ENCODE measurements around the gene CA10. TPM values are rescaled to one million over a fixed set of nuclear protein-coding genes. Genes with fewer than 3 reads are reported as not detected.

The CA10 gene
- total and polyA plus RNA-seq, 2 of the 4 experiments (the other 2 are of a cell fraction): not detected

DNA sequence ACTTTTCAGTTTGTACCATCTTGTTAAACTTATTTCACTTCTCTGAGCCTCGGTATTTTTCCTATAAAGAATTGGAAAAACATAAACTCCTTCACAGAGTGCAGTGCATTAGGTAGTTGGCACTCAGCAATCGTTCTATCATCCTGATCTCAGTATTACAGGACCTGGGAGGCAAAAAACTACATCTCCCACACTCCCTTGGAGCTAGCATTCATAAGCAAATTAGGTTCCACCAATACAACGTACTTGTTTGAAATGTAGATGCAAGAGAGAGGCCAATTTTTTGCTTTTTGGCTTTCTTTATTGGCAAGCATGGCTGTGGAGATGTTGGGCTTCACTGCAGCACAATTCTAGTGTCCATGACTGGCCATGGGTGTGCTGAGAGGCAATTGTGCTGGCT is 285.2 kb downstream of the CA10 start:
- DNase-seq (no peak), ATAC-seq (ENCODE audit: low read depth) (no peak)
- H3K27ac ChIP-seq (ENCODE audit: insufficient read depth, low read length): no peak overlapping the region
- H3K23ac ChIP-seq (ENCODE audit: low read depth, low read length): no peak overlapping the region
- POLR2A ChIA-PET (ENCODE audit: unreplicated experiment): no interaction called here
- H2BK20ac ChIP-seq (ENCODE audit: low read depth, low read length): no peak overlapping the region
- no peak overlapping the region for H2AK5ac ChIP-seq (ENCODE audit: low read depth, low read length)
- H3K36me3 ChIP-seq (ENCODE audit: control insufficient read depth, insufficient read depth, low read length): no peaks in the 10 kb centered on the region
- H3K27me3 ChIP-seq (ENCODE audit: control insufficient read depth, insufficient read depth, low read length): no peaks in the 10 kb centered on the region
- H3K9ac ChIP-seq (ENCODE audit: low read depth, low read length): no peak overlapping the region
- H3K9me1 ChIP-seq (ENCODE audit: insufficient read depth, low read length): no peaks in the 10 kb centered on the region
- dilution Hi-C loops (cut with HindIII; ENCODE audit: low sequenced_read_pairs, unreplicated experiment): no loop called here
- H4K5ac ChIP-seq (ENCODE audit: low read depth, low read length): no peak overlapping the region
- BruUV-seq (replicated peaks): no TSS peak
- no peak overlapping the region for H2AK9ac ChIP-seq (replicated peaks; ENCODE audit: low read depth, low read length, poor library complexity)
- H3K9me3 ChIP-seq (ENCODE audit: control insufficient read depth, insufficient read depth, low read length): peaks cover 6% of the 10 kb centered on the region
- H3K14ac ChIP-seq (replicated peaks; ENCODE audit: low read depth, low read length): no peak overlapping the region
- in situ Hi-C loops (cut with MboI; ENCODE audit: low sequenced_read_pairs): no loop called here
- no peak overlapping the region for H3K56ac ChIP-seq (ENCODE audit: extremely low read depth, insufficient read depth, low read length)
- CTCF ChIA-PET: no interaction called here
- intact Hi-C loops (cut with micrococcal nuclease): no loop called here
- no peak overlapping the region for H2BK5ac ChIP-seq (ENCODE audit: low read depth, low read length, poor library complexity, severe bottlenecking)
- no peaks in the 10 kb centered on the region for H4K20me1 ChIP-seq (ENCODE audit: insufficient read depth, low read length)
- no peak overlapping the region for H3K18ac ChIP-seq (ENCODE audit: low read depth, low read length)
- H3K4ac ChIP-seq (ENCODE audit: low read depth, low read length): no peak overlapping the region
- no peak overlapping the region for H4K91ac ChIP-seq (ENCODE audit: insufficient read depth, low read depth, low read length)
- H4K8ac ChIP-seq (ENCODE audit: low read depth in 2 of 2, low read length in 2 of 2): no peak overlapping the region
- no peak overlapping the region for H3K4me2 ChIP-seq (ENCODE audit: low read depth, low read length)
- H3K79me1 ChIP-seq (ENCODE audit: low read depth in 1 of 2, low read length in 2 of 2): no peaks in the 10 kb centered on the region
- no peak overlapping the region for H2BK120ac ChIP-seq (ENCODE audit: low read depth, low read length)
- H3K4me3 ChIP-seq (ENCODE audit: insufficient read depth, low read depth, low read length): no peak overlapping the region
- no CpG with 5 or more reads among the region's 3 CpGs for WGBS, 2 experiments (ENCODE audit: extremely low coverage in 2 of 2, insufficient read length in 1 of 2)
- H2AFZ ChIP-seq (replicated peaks; ENCODE audit: low read length, poor library complexity): no peak overlapping the region
- H2BK15ac ChIP-seq (ENCODE audit: low read depth, low read length): no peak overlapping the region
- no peaks in the 10 kb centered on the region for H3K4me1 ChIP-seq (ENCODE audit: control insufficient read depth, insufficient read depth, low read length)
- no peak for TF ChIP-seq RAD21 (IDR thresholded peaks at IDR 0.05; ENCODE audit: low read length)
- no peak for TF ChIP-seq CEBPB (IDR thresholded peaks at IDR 0.05; ENCODE audit: low read depth, low read length)
